Activated gamma-delta T cell treated with anti-CD3 and anti-CD28 coated beads, Interleukin-2, amount 50 U/mL, for 16 hours (primary cell): Measurements from ENCODE around the gene GMCL2.
"Not testable (repeated sequence)": the region's sequence is repeated elsewhere in the genome, so short reads cannot be mapped to it uniquely, and the experiment has no call there.

Experiments used
- DNase-seq: peaks from one replicate; pipeline ENCODE4 v3.0.0-alpha.2; 2020; ENCODE audit warnings: low read depth

Gene GMCL2, protein sequence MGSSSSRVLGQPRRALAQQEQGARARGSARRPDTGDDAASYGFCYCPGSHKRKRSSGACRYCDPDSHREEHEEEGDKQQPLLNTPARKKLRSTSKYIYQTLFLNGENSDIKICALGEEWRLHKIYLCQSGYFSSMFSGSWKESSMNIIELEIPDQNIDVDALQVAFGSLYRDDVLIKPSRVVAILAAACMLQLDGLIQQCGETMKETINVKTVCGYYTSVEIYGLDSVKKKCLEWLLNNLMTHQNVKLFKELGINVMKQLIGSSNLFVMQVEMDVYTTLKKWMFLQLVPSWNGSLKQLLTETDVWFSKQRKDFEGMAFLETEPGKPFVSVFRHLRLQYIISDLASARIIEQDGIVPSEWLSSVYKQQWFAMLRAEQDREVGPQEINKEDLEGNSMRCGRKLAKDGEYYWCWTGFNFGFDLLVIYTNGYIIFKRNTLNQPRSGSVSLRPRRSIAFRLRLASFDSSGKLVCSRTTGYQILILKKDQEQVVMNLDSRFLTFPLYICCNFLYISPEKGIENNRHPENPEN

GRCh38 chr5:178187014-178187413 is at the start of gene GMCL2:
GMCL2 (minus strand) TSS chr5:178187371; CDS start chr5:178187299, 72 bp downstream.
- DNase-seq: no peak

DNA sequence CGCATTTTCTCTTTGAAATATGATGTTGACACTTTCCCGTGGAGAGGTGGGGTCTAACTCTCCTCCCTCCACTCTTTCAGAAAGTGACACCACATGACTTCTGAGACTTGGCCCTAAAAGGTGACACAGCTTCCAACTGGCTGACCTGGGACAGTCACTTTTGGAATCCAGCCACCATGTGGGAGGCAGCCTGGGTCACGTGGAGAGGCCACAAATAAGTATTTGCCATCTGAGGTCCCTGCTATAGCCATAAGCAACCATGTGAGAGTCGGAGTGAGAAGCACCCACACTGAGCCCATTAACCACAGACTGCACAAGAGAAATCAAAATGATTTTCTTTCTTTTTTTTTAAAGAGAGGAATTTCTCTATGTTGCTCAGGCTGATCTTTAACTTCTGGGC is 49.5 kb upstream of the GMCL2 start:
- DNase-seq: no peak

DNA sequence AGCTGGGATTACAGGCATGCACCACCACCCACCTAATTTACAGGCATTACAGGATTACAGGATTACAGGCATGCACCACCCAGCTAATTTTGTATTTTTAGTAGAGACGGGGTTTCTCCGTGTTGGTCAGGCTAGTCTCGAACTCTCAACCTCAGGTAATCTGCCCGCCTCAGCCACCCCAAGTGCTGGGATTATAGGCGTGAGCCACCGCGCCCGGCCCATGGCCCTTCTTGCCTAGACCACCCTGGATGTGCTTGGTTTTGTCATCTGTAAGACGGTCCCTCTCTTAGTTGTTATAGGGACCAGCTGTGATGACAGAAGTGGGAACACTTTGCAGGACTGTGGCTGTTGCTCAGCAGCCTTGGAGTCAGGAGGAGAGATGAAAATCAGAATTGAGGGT is 49.0 kb upstream of the GMCL2 start:
- no peak for DNase-seq

GRCh38 chr5:178235588-178235974 is 48.4 kb upstream of the GMCL2 start:
- no peak for DNase-seq

- DNase-seq: peak; percentile 72
These were observed 47.8 kb upstream of the GMCL2 start for GRCh38 chr5:178234750-178235587.

DNA sequence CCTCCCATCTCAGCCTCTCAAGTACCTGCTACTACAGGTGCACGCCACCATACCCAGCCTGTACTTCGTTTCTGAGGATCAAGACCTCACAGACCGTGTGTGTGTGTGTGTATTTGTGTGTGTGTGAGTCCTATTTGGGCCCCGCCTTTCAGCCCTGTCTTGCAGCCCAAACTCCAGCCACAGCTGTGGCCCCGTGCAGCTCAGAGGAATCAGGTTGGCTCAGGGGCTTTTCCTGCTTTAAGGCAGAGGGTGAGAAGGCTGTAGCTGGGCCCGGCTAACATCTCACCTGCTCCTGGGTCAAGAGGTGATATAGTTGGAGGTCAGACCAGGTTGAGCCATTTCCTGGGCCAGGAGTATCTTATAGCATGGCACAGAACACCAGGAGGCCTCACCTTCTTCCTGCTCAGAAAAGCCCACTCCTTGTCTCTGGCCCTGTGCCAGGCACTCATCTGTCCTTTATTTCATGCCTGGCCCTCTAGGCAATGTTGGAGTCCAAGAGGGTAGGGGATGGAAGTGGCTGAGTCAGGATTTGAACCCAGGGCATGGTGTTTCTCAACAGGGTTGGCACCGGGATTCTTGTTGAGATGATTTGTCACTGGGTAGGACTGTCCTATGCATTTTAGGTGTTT is 47.1 kb upstream of the GMCL2 start:
- no peak for DNase-seq

GRCh38 chr5:178232920-178233429 is 45.8 kb upstream of the GMCL2 start:
- no peak for DNase-seq

DNA sequence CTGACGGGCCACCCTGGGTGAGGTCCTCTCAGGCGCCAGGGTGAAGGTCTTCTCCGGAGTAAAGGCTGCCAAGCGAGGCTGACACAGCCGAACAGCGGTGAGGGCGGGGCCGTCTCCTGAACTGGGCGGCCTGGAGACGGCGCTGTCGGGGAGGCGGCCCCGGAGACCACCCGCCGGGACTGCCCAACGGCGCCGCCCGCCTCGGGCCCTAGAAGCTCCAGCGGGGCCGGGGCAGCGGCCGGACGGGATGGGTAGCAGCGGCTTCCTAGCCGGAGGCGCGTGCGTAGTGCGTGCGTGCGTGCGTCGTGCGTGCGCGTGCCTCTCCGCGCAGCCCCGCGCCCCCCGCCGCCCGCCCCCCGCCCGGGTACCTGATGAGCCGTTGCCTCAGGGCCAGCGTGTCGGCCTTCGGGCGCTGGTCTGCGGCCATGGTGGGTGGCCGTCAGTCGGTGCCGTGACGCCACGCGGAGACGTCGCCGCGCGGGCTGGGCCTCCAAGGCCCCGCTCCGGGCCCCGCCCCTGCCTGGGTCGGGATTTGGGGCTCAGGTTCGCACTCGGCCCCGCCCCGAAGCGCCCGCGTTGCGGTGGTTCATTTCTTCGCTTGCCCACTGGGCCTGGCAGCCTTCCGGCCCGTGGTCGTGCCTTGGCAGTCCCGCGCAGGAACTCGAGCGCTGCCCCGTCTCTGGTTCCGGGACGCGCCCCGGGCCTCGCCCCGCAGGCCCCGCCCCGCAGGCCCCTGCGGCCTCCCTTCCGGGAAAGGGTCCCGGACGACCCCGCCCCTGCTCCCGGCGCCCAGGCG is 45.2 kb upstream of the GMCL2 start, which contains the start of gene PHYKPL:
PHYKPL (minus strand) TSS at position 679 of the 796 bp plus-strand sequence; CDS start at position 427, 252 bp downstream.
- peak; percentile 48 for DNase-seq

- no peak for DNase-seq
These were observed 44.5 kb upstream of the GMCL2 start for GRCh38 chr5:178231539-178232123.

- no peak for DNase-seq
These were observed 43.8 kb upstream of the GMCL2 start for GRCh38 chr5:178230879-178231538.

GRCh38 chr5:178229861-178230260 is 42.7 kb upstream of the GMCL2 start:
- no peak for DNase-seq

DNA sequence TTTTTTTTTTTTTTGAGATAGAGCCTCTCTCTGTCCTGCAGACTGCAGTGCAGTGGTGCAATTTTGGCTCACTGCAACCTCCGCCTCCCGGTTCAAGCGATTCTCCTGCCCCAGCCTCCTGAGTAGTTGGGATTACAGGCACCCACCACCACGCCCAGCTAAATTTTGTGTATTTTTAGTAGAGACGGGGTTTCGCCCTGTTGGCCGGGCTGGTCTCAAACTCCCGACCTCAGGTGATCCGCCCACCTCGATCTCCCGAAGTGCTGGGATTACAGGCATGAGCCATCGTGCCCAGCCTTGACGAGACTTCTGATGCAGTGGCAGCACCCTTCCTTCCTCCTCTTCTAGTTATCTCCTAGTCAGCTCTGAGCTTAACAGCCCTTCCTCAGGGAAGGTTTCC is 41.9 kb upstream of the GMCL2 start:
- DNase-seq: not testable (repeated sequence)

- DNase-seq: no peak
These were observed 41.4 kb upstream of the GMCL2 start for GRCh38 chr5:178228609-178229008.

DNA sequence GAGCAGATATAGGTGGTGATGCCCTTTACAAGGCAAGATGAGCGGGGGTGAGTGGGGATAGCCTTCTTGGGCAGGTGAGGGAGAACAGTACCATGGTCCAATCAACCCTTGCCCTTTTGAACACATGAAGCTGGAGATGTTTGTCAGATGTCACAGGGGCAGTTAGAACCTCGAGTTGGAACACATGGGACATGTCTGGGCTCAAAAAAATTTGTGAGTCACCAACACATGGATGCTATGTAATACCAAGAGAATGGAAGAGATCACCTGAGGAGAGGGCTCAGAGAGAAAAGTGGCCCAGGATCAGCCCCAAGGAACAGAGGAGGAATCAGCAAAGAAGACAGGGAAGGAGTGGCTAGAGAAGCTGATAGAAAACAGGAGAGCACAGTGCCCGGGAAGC is 40.8 kb upstream of the GMCL2 start:
- no peak for DNase-seq

DNA sequence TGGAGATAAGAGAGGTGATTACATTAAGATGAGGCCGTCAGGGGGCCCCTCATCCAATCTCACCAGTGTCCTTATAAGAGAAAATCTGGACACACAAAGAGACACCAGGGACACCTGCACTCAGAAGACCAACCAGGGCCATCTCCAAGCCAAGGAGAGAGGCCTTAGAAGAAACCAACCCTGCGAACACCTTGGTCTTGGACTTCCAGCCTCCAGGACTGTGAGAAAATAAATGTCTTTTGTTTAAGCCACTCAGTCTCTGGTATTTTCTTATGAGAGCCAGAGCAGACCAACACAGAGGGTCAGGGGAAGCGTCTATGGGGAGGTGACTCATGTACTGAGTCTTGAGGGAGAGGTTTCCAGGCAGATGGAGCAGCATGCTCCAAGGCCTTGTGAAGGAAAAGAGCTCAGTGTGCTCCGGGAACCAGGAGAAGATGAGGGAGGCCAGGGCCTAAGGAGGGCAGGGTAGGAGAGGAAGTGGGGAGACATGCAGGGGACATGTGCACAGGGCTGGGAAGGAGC is 40.0 kb upstream of the GMCL2 start:
- DNase-seq: no peak

- no peak for DNase-seq
These were observed 38.0 kb upstream of the GMCL2 start for GRCh38 chr5:178225174-178225573.

- DNase-seq: no peak
These were observed 37.2 kb upstream of the GMCL2 start for GRCh38 chr5:178224403-178224802.

DNA sequence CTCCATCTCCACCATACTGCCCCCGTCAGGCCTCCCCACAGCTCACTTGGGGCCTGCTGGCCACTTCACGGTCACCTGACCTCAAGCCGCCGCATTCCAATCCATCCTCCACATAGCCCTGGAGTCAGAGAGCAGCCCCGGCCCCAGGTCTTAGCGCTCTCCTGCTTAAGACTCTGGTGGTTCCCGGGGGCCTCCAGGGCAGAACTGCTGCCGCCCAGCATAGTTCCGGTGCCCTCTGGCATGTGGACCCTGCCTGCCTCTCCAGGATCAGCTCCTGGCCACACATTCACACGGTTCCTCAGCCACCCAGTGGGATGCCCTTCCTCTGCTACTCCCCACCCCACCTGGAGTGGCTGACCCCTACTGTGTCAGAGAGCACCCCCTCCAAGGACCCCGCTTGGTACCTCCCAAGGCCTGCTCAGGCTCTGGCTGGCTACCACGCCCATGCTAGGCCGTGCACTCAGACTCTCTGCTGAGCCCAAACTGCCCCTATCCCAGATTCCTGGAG is 36.7 kb upstream of the GMCL2 start:
- no peak for DNase-seq

GRCh38 chr5:178223196-178223773 is 36.1 kb upstream of the GMCL2 start:
- DNase-seq: no peak

DNA sequence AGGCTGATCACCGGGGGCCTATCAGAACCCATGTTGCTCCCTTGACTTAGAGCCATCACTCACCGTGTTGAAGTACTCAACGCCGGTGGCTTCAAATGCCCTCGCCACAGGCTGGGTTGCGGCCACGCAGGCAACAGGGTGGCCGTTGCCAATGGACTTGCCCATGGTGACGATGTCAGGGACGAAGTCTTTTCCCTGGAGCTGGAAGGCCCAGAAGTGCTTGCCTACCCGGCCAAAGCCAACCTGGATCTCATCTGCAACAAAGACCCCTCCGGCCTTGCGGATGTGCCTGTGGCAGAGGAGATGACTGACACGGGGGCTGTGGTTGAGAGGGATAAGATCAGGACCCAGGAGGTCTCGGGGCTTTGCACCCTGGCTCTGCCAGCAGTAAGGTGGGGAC is 35.1 kb upstream of the GMCL2 start:
- DNase-seq: no peak
